HG03575 (cell line): Measurements from ENCODE around the gene C9orf78.
"Not testable (repeated sequence)": the region's sequence is repeated elsewhere in the genome, so short reads cannot be mapped to it uniquely, and the experiment has no call there.

ENCODE experiments used
- ATAC-seq: cut with Tn5 transposase; IDR thresholded peaks from one replicate; pipeline ENCODE4 v1.9.1; 2021; ENCODE audit not compliant: unreplicated experiment, insufficient number of reproducible peaks, low FRiP score; ENCODE audit errors: extremely low read depth

C9orf78 gene

GRCh38 chr9:129784970-129785369, 50.1 kb downstream of the C9orf78 start:
- ATAC-seq = not testable (repeated sequence)

- ATAC-seq = no peak
Measured at GRCh38 chr9:129783516-129784361, 51.3 kb downstream of the C9orf78 start.

GRCh38 chr9:129781981-129782380, 53.1 kb downstream of the C9orf78 start:
- ATAC-seq = no peak

- ATAC-seq = no peak
Measured at GRCh38 chr9:129781131-129781530, 53.9 kb downstream of the C9orf78 start.

GRCh38 chr9:129779560-129780190, 55.4 kb downstream of the C9orf78 start:
- no peak for ATAC-seq

GRCh38 chr9:129778469-129778868, 56.6 kb downstream of the C9orf78 start:
- ATAC-seq = no peak

- ATAC-seq = no peak
Measured at GRCh38 chr9:129777769-129778130, 57.3 kb downstream of the C9orf78 start.
